NCI-H524 (cell line): ENCODE measurements around the gene STXBP5.

Experiments used
- DNase-seq, 2 experiments: peaks; one replicate each; lab custom pipeline; 2025; lab: John Stamatoyannopoulos, UW

Gene STXBP5

GRCh38 chr6:147204060-147204785 is at the start of gene STXBP5:
STXBP5 (plus strand) TSS chr6:147204417; CDS start chr6:147204533, 116 bp downstream.
- DNase-seq, result peak; percentile 14 to 68

- no peak for DNase-seq
These were observed 49.8 kb upstream of the STXBP5 start for GRCh38 chr6:147154454-147154853.

GRCh38 chr6:147156218-147156617 is 48.0 kb upstream of the STXBP5 start:
- DNase-seq, result no peak

- DNase-seq, result no peak
These were observed 47.3 kb upstream of the STXBP5 start for GRCh38 chr6:147156799-147157382.

GRCh38 chr6:147157930-147158329 is 46.3 kb upstream of the STXBP5 start:
- no peak for DNase-seq

GRCh38 chr6:147158881-147159280 is 45.3 kb upstream of the STXBP5 start:
- no peak for DNase-seq

- DNase-seq, result no peak
These were observed 44.5 kb upstream of the STXBP5 start for GRCh38 chr6:147159536-147160374.

GRCh38 chr6:147160593-147160992 is 43.6 kb upstream of the STXBP5 start:
- no peak for DNase-seq

GRCh38 chr6:147161253-147161973 is 42.8 kb upstream of the STXBP5 start:
- no peak for DNase-seq

- DNase-seq, result no peak
These were observed 42.2 kb upstream of the STXBP5 start for GRCh38 chr6:147161974-147162495.

GRCh38 chr6:147164761-147165160 is 39.5 kb upstream of the STXBP5 start:
- no peak for DNase-seq

GRCh38 chr6:147166360-147166944 is 37.8 kb upstream of the STXBP5 start:
- DNase-seq, result no peak

GRCh38 chr6:147166992-147167391 is 37.2 kb upstream of the STXBP5 start:
- no peak for DNase-seq

- DNase-seq, result no peak
These were observed 36.4 kb upstream of the STXBP5 start for GRCh38 chr6:147167576-147168461.

- DNase-seq, result no peak
These were observed 34.7 kb upstream of the STXBP5 start for GRCh38 chr6:147169529-147169928.

GRCh38 chr6:147170269-147170668 is 33.9 kb upstream of the STXBP5 start:
- DNase-seq, result no peak

- no peak for DNase-seq
These were observed 31.1 kb upstream of the STXBP5 start for GRCh38 chr6:147173140-147173539.

- no peak for DNase-seq
These were observed 30.4 kb upstream of the STXBP5 start for GRCh38 chr6:147173675-147174308.

GRCh38 chr6:147176795-147177194 is 27.4 kb upstream of the STXBP5 start:
- DNase-seq, result no peak

GRCh38 chr6:147177286-147177685 is 26.9 kb upstream of the STXBP5 start:
- DNase-seq, result no peak
